A549 (cell line): ENCODE data around the gene SPRYD4. TPM values are rescaled to one million over a fixed set of nuclear protein-coding genes. Genes with fewer than 3 reads are reported as not detected.
A peak's percentile ranks its signal among the peaks of the same experiment; 100 is the strongest.
"Not testable (repeated sequence)": the region's sequence is repeated elsewhere in the genome, so short reads cannot be mapped to it uniquely, and the experiment has no call there.

ENCODE experiments used
- ATAC-seq, 2 experiments: fragments of 200-7000 bp in 1 of 2; fragments of >200 bp in 1 of 2; cut with Nextera tagmentation in 1 of 2; cut with Tn5 transposase in 1 of 2; 3 replicates each; pipeline versions ENCODE4 v1.8.0 to v1.9.1; 2018 to 2020; ENCODE audit warnings: mild to moderate bottlenecking in 1 of 2, moderate library complexity in 1 of 2
- CTCF ChIA-PET: fragments of 300-600 bp; sonication (Branson Sonifier 250); formaldehyde crosslinking; extraction: SDS; loops from one replicate; lab custom pipeline; 2021; ENCODE audit warnings: antibody characterized with exemption, inconsistent platforms; lab: Yijun Ruan, JAX
- POLR2A ChIA-PET: fragments of 350-600 bp; formaldehyde crosslinking; extraction: SDS; loops from one replicate; lab custom pipeline; 2021; ENCODE audit warnings: antibody characterized with exemption, inconsistent platforms; lab: Yijun Ruan, JAX
- DNase-seq, 2 experiments: peaks; one replicate each; pipeline versions ENCODE4 v3.0.0 to v3.0.0-alpha.2; 2011 to 2016; ENCODE audit warnings: low read depth in 1 of 2, low spot score in 1 of 2
- FAIRE-seq: peaks from 2 replicates; lab custom pipeline; 2011; peaks lifted over from hg19 to GRCh38; lab: Jason Lieb, UNC
- H3K27ac ChIP-seq, 2 experiments: fragments of >200 bp; sonication (Bioruptor Twin); formaldehyde crosslinking; 3 replicates each; pipeline ENCODE4 v1.5.1; 2016 to 2017
- H3K4me1 ChIP-seq: fragments of >200 bp; sonication (Bioruptor Twin); formaldehyde crosslinking; 3 replicates; pipeline ENCODE4 v1.6.1; 2016
- H3K4me2 ChIP-seq: fragments of >200 bp; sonication (Bioruptor Twin); formaldehyde crosslinking; 3 replicates; pipeline ENCODE4 v1.6.1; 2016
- H3K4me3 ChIP-seq: fragments of >200 bp; sonication (Bioruptor Twin); formaldehyde crosslinking; 3 replicates; pipeline ENCODE4 v1.5.1; 2016
- H3K9me3 ChIP-seq: fragments of >200 bp; sonication (Bioruptor Twin); formaldehyde crosslinking; 3 replicates; pipeline ENCODE4 v1.6.1; 2016
- CBX8 ChIP-seq: fragments of 200-600 bp; sonication (generic); IDR thresholded peaks from 2 replicates; pipeline ENCODE4 v1.6.1; 2016
- CEBPB ChIP-seq, 2 experiments: fragments of >200 bp in 1 of 2; sonication (Bioruptor Twin) in 1 of 2; formaldehyde crosslinking in 1 of 2; IDR thresholded peaks; 2 replicates each; pipeline ENCODE4 v1.6.1; 2012 to 2016
- EHF ChIP-seq: fragments of 250-450 bp; sonication (Bioruptor Pico); IDR thresholded peaks from 2 replicates; pipeline ENCODE4 v1.5.0; 2020; ENCODE audit warnings: mild to moderate bottlenecking
- EHMT2 ChIP-seq: fragments of 200-600 bp; sonication (generic); IDR thresholded peaks from 2 replicates; pipeline ENCODE4 v1.6.1; 2016; ENCODE audit warnings: antibody characterized with exemption, low read depth, mild to moderate bottlenecking, moderate library complexity
- EP300 ChIP-seq, 2 experiments: fragments of >200 bp; sonication (Bioruptor Twin); formaldehyde crosslinking; IDR thresholded peaks; 2 replicates in 1 of 2; 3 replicates in 1 of 2; pipeline ENCODE4 v1.6.1; 2016 to 2017
- ESRRA ChIP-seq: fragments of 150-350 bp; IDR thresholded peaks from 2 replicates; pipeline ENCODE4 v1.6.1; 2014; ENCODE audit warnings: mild to moderate bottlenecking, low read length, borderline replicate concordance
- HDAC2 ChIP-seq: fragments of 200-600 bp; sonication (generic); IDR thresholded peaks from 2 replicates; pipeline ENCODE4 v1.6.1; 2016
- HOXA7 ChIP-seq: fragments of 250-450 bp; sonication (Bioruptor Pico); IDR thresholded peaks from 2 replicates; pipeline ENCODE4 v1.5.0; 2020; ENCODE audit warnings: mild to moderate bottlenecking, moderate library complexity
- HOXB5 ChIP-seq: fragments of 250-450 bp; sonication (Bioruptor Pico); IDR thresholded peaks from 2 replicates; pipeline ENCODE4 v1.5.0; 2020; ENCODE audit warnings: mild to moderate bottlenecking, moderate library complexity
- KDM1A ChIP-seq: fragments of 200-600 bp; sonication (generic); IDR thresholded peaks from 2 replicates; pipeline ENCODE4 v1.6.1; 2016; ENCODE audit warnings: low read depth, mild to moderate bottlenecking
- KDM5A ChIP-seq: fragments of 200-600 bp; sonication (generic); IDR thresholded peaks from 2 replicates; pipeline ENCODE4 v1.6.1; 2016; ENCODE audit warnings: antibody characterized with exemption, mild to moderate bottlenecking
- NFE2L2 ChIP-seq: fragments of 150-350 bp; conservative IDR thresholded peaks from 2 replicates; pipeline ENCODE4 v1.6.1; 2014; ENCODE audit warnings: low read length
- POLR2AphosphoS2 ChIP-seq: conservative IDR thresholded peaks from 2 replicates; pipeline ENCODE4 v1.6.1; 2012; ENCODE audit warnings: low read length, improper control_type of control experiment, inconsistent platforms
- RAD21 ChIP-seq, 2 experiments: fragments of >200 bp in 1 of 2; sonication (Bioruptor Twin) in 1 of 2; formaldehyde crosslinking in 1 of 2; IDR thresholded peaks in 1 of 2; conservative IDR thresholded peaks in 1 of 2; 2 replicates in 1 of 2; 3 replicates in 1 of 2; pipeline ENCODE4 v1.6.1; 2012 to 2018; ENCODE audit warnings: inconsistent platforms in 1 of 2
- RARB ChIP-seq: fragments of 250-450 bp; sonication (Bioruptor Pico); IDR thresholded peaks from 2 replicates; pipeline ENCODE4 v1.8.0; 2021; ENCODE audit warnings: mild to moderate bottlenecking, moderate library complexity
- RCOR1 ChIP-seq: fragments of 150-350 bp; IDR thresholded peaks from 2 replicates; pipeline ENCODE4 v1.6.1; 2014; ENCODE audit warnings: antibody characterized with exemption, low read length, low read depth
- REST ChIP-seq: fragments of 200-600 bp; sonication (generic); IDR thresholded peaks from 2 replicates; pipeline ENCODE4 v1.6.1; 2016; ENCODE audit warnings: antibody characterized with exemption, mild to moderate bottlenecking, moderate library complexity
- RNF2 ChIP-seq: fragments of 200-600 bp; sonication (generic); IDR thresholded peaks from 2 replicates; pipeline ENCODE4 v1.6.1; 2016; ENCODE audit warnings: low read depth, mild to moderate bottlenecking, antibody characterized with exemption, moderate library complexity, borderline replicate concordance
- SMC3 ChIP-seq: fragments of >200 bp; sonication (Bioruptor Twin); formaldehyde crosslinking; IDR thresholded peaks from 3 replicates; pipeline ENCODE4 v1.6.1; 2018; ENCODE audit warnings: inconsistent platforms
- TFCP2L1 ChIP-seq: fragments of 250-450 bp; sonication (Bioruptor Pico); IDR thresholded peaks from 2 replicates; pipeline ENCODE4 v1.5.0; 2021; ENCODE audit warnings: mild to moderate bottlenecking
- TP53 ChIP-seq: fragments of 250-450 bp; sonication (Bioruptor Pico); IDR thresholded peaks from 2 replicates; pipeline ENCODE4 v1.5.0; 2021; ENCODE audit warnings: mild to moderate bottlenecking, moderate library complexity
- ZC3H11A ChIP-seq: fragments of 450-650 bp; IDR thresholded peaks from 2 replicates; pipeline ENCODE4 v1.6.1; 2014; ENCODE audit warnings: antibody characterized with exemption, mild to moderate bottlenecking
- ZNF302 ChIP-seq: fragments of 250-450 bp; sonication (Bioruptor Pico); IDR thresholded peaks from 2 replicates; pipeline ENCODE4 v1.9.0; 2021; ENCODE audit warnings: inconsistent platforms, mild to moderate bottlenecking, moderate library complexity
- ZSCAN20 ChIP-seq: fragments of 250-450 bp; sonication (Bioruptor Pico); IDR thresholded peaks from 2 replicates; pipeline ENCODE4 v1.8.0; 2022; ENCODE audit warnings: mild to moderate bottlenecking, moderate library complexity
- WGBS: methylation state at CpG from one replicate; pipeline ENCODE4 v1.1.6; 2017; ENCODE audit errors: missing lambda C conversion rate; 5-methylcytosine and 5-hydroxymethylcytosine counted together
- polyA plus RNA-seq, 4 experiments: library from polyadenylated mRNA; depleted of rRNA in 3 of 4; stranded (reverse); fragments of >200 nt; fragmentation: RNase III in 1 of 4; extraction: RNeasy Plus Mini Kit Qiagen cat#74134 plus additional on column Dnase treatment in 1 of 4; gene quantifications; 2 replicates in 3 of 4; 3 replicates in 1 of 4; pipeline ENCODE4 v1.2.3, GENCODE V29; 2011 to 2017

SPRYD4 gene
- polyA plus RNA-seq, 2 of the 4 experiments (the other 2 are of a cell fraction) = 2.2 to 3.5 TPM

- POLR2A ChIA-PET = no interaction called here
- no peak overlapping the region for H3K4me3 ChIP-seq
- no peaks in the 10 kb centered on the region for H3K4me1 ChIP-seq
- TF ChIP-seq POLR2AphosphoS2 (no peak), ZC3H11A (no peak), CBX8 (no peak), TFCP2L1 (CRISPR knock-in tag) (no peak), EP300 (IDR thresholded peaks at IDR 0.05) (no peak), ESRRA (no peak), NFE2L2 (no peak), TP53 (CRISPR knock-in tag) (no peak), RCOR1 (no peak), RARB (CRISPR knock-in tag) (no peak), HOXB5 (no peak), CEBPB (IDR thresholded peaks at IDR 0.05) (no peak), SMC3 (no peak), RNF2 (no peak)
- TF ChIP-seq, all 56 proteins: peak for 0
- H3K4me2 ChIP-seq = no peak overlapping the region
- FAIRE-seq (no peak), ATAC-seq (no peak), DNase-seq (no peak)
- CTCF ChIA-PET = interaction anchor here (1.1 to 15.2 kb wide), 6 partner anchors 9 to 126 kb away, joined by 3 to 282 read pairs (median 6); no protein-coding TSS in a partner anchor
- no peaks in the 10 kb centered on the region for H3K9me3 ChIP-seq
- H3K27ac ChIP-seq = no peak overlapping the region
- WGBS = 81% methylated on average over 16 of the region's 16 CpGs
These were observed 42.4 kb downstream of the SPRYD4 start for GRCh38 chr12:56510786-56511185.

DNA sequence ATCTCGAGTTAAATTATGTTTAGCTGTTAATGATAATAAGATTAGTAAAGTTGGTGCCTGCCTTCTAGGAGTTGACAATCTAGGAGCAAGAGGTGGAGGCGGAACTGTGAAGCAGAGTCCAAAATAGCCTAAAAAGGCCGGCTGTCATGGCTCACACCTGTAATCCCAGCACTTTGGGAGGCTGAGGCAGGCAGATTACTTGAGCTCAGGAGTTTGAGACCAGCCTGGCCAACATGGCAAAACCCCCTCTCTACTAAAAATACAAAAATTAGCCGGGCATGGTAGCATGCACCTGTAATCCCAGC is 45.6 kb downstream of the SPRYD4 start:
- WGBS = 50% methylated on average over 4 of the region's 4 CpGs
- TF ChIP-seq RAD21 (conservative IDR thresholded peaks at IDR 0.05 in 1 of 2, IDR thresholded peaks at IDR 0.05 in 1 of 2) = 0 out of 5 replicates have a peak, but pooled peaks of 1 of the 2 experiments have one; percentile 22
- POLR2A ChIA-PET = interaction anchor here (0.9 to 1.3 kb wide), 2 partner anchors 55 to 121 kb away, joined by 3 read pairs; no protein-coding TSS in a partner anchor

DNA sequence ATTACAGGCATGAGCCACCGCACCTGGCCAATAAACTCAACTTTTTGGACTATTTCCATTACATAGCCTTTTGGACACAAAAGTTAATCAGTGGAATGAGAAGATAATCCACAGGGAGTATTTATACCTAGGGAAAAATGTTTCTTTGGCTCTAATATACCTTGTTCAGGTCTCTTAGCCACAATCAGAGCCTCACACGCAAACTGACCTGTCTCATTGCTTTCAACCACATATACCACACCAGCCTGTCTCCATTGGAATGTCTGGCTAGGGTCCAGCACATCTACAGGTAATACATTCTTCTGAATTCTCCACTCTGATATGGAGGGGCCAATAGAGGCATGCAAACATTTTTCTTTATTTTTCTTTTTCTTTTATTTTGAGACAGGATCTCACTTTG is 49.5 kb downstream of the SPRYD4 start:
- H3K4me2 ChIP-seq = peak overlapping the region; percentile 63
- FAIRE-seq (no peak), ATAC-seq (no peak), DNase-seq (no peak)
- TF ChIP-seq EHMT2 (no peak), ZSCAN20 (CRISPR knock-in tag) (no peak), REST (no peak), NFE2L2 (no peak), EHF (CRISPR knock-in tag) (no peak), HDAC2 (no peak), HOXA7 (CRISPR knock-in tag) (no peak), ESRRA (no peak), ZNF302 (CRISPR knock-in tag) (no peak), HOXB5 (no peak), KDM1A (no peak), KDM5A (no peak)
- H3K27ac ChIP-seq = peak overlapping the region; percentile 59 to 89; a peak in 5 of 6 replicates
- CTCF ChIA-PET = interaction anchor here (2.2 to 15.2 kb wide), 4 partner anchors 22 to 118 kb away, joined by 5 to 282 read pairs (median 48); no protein-coding TSS in a partner anchor
- H3K4me1 ChIP-seq = peaks cover 37% of the 10 kb centered on the region
- no peak overlapping the region for H3K4me3 ChIP-seq
- 94% methylated on average over 2 of the region's 2 CpGs for WGBS
- H3K9me3 ChIP-seq = no peaks in the 10 kb centered on the region
- POLR2A ChIA-PET = no interaction called here

More for the DNA sequence above, 45.6 kb downstream of the SPRYD4 start:
- FAIRE-seq, H3K27ac ChIP-seq, H3K4me2 ChIP-seq, H3K4me3 ChIP-seq, H3K9me3 ChIP-seq, DNase-seq: not testable (repeated sequence)
- peak in 1 of 2 experiments; percentile 23; a peak in 3 of 6 replicates for ATAC-seq
- H3K4me1 ChIP-seq = peaks cover 12% of the 10 kb centered on the region
- CTCF ChIA-PET = interaction anchor here (0.6 to 15.2 kb wide), 41 partner anchors 8 to 324 kb away, joined by 3 to 282 read pairs (median 7); partner anchors contain the start of genes ATP5F1B, GLS2, RBMS2 and SMARCC2
